ENCODE measurements around the gene PRKCSH.

DNA sequence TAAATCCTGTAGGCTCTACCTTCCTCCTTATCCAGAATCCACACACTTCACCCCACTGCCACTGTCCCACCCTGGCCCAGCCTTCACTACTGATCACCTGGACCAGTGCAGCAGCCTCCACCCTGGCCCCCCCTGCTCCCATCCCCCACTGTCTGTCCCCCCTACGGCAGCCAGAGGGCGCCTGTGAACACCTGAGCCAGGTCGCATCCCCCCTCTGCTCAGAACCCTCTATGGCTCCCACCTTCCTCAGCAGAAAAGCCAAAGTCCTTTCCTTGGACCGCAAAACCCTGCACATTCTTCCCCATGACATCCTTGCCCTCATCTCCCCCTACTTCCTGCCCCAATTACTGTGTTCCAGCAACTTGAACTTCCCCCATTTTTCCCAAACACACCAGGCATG, 24.8 kb downstream of the PRKCSH start:
- TF ChIP-seq POLR2A (IDR thresholded peaks at IDR 0.05; ENCODE audit: low read length) (no peak), GATA1 (IDR thresholded peaks at IDR 0.05; ENCODE audit: low read depth, low read length) (no peak)

Data from erythroblast (primary cell).